Measurements from ENCODE around the gene OR13C3. TPM values are rescaled to one million over a fixed set of nuclear protein-coding genes. Genes with fewer than 3 reads are reported as not detected.
"Not testable (repeated sequence)": the region's sequence is repeated elsewhere in the genome, so short reads cannot be mapped to it uniquely, and the experiment has no call there.

The OR13C3 gene
- not detected for total RNA-seq
- long read RNA-seq = 0 reads

GRCh38 chr9:104536756-104537155 is at the start of gene OR13C3:
Gene OR13C3, minus strand, starts transcription at chr9:104536856. Its CDS starts 133 bp downstream, at chr9:104536723.
- DNase-seq (ENCODE audit: low spot score) = no peak

- no peak for DNase-seq (ENCODE audit: low spot score)
These were observed 43.9 kb upstream of the OR13C3 start for GRCh38 chr9:104580562-104580961.

GRCh38 chr9:104577263-104577662 is 40.6 kb upstream of the OR13C3 start:
- no peak for DNase-seq (ENCODE audit: low spot score)

- DNase-seq (ENCODE audit: low spot score) = no peak
These were observed 38.8 kb upstream of the OR13C3 start for GRCh38 chr9:104575456-104575855.

GRCh38 chr9:104572612-104573011 is 36.0 kb upstream of the OR13C3 start:
- DNase-seq (ENCODE audit: low spot score) = no peak

GRCh38 chr9:104568868-104569267 is 32.2 kb upstream of the OR13C3 start, which contains the start of gene OR13C8:
Gene OR13C8, plus strand, starts transcription at chr9:104569168. Its CDS starts 0 bp downstream, at chr9:104569168.
- no peak for DNase-seq (ENCODE audit: low spot score)

- no peak for DNase-seq (ENCODE audit: low spot score)
These were observed 27.7 kb upstream of the OR13C3 start for GRCh38 chr9:104564358-104564757.

- no peak for DNase-seq (ENCODE audit: low spot score)
These were observed 20.4 kb upstream of the OR13C3 start for GRCh38 chr9:104556830-104557634.

- DNase-seq (ENCODE audit: low spot score) = no peak
These were observed 18.9 kb upstream of the OR13C3 start for GRCh38 chr9:104555521-104555920.

GRCh38 chr9:104553261-104553660 is 16.6 kb upstream of the OR13C3 start:
- no peak for DNase-seq (ENCODE audit: low spot score)

- DNase-seq (ENCODE audit: low spot score) = no peak
These were observed 8.0 kb upstream of the OR13C3 start for GRCh38 chr9:104544644-104545043.

- no peak for DNase-seq (ENCODE audit: low spot score)
These were observed 2.6 kb upstream of the OR13C3 start for GRCh38 chr9:104539275-104539674.

- no peak for DNase-seq (ENCODE audit: low spot score)
These were observed 9.5 kb downstream of the OR13C3 start, which contains the start of gene OR13C4 for GRCh38 chr9:104527109-104527508. Gene OR13C4, minus strand, starts transcription at chr9:104527209. Its CDS starts 0 bp downstream, at chr9:104527209.

GRCh38 chr9:104520241-104520640 is 16.4 kb downstream of the OR13C3 start:
- not testable (repeated sequence) for DNase-seq (ENCODE audit: low spot score)

- DNase-seq (ENCODE audit: low spot score) = no peak
These were observed 21.8 kb downstream of the OR13C3 start for GRCh38 chr9:104514901-104515300.

- DNase-seq (ENCODE audit: low spot score) = no peak
These were observed 30.1 kb downstream of the OR13C3 start for GRCh38 chr9:104506565-104506964.

- no peak for DNase-seq (ENCODE audit: low spot score)
These were observed 32.7 kb downstream of the OR13C3 start, which contains the start of gene OR13F1 for GRCh38 chr9:104503963-104504362. Gene OR13F1, plus strand, starts transcription at chr9:104504263. Its CDS starts 0 bp downstream, at chr9:104504263.

GRCh38 chr9:104503440-104503839 is 33.2 kb downstream of the OR13C3 start:
- no peak for DNase-seq (ENCODE audit: low spot score)

- DNase-seq (ENCODE audit: low spot score) = no peak
These were observed 41.8 kb downstream of the OR13C3 start for GRCh38 chr9:104494808-104495207.

Measured in mesenteric fat pad (tissue), 1 donor.